Ovary (tissue), 9 donors: ENCODE data around the gene GJB5. TPM values are rescaled to one million over a fixed set of nuclear protein-coding genes. Genes with fewer than 3 reads are reported as not detected.

Source experiments
- DNase-seq, 5 donors: peaks; one replicate each; pipeline ENCODE4 v3.0.0-alpha.2; 2019 to 2020
- H3K27ac ChIP-seq, 2 donors: fragments of 200-600 bp; one replicate each; pipeline versions ENCODE4 v1.5.1 to v1.8.0; 2019 to 2022
- H3K27me3 ChIP-seq: fragments of 200-600 bp; one replicate; pipeline ENCODE4 v1.8.0; 2022
- H3K36me3 ChIP-seq: fragments of 200-600 bp; sonication (generic); one replicate; pipeline ENCODE4 v1.5.1; 2019
- H3K4me1 ChIP-seq: one replicate; pipeline ENCODE4 v1.8.1; 2013; ENCODE audit warnings: mild to moderate bottlenecking, moderate library complexity; ENCODE audit not compliant: insufficient read depth
- H3K4me3 ChIP-seq: fragments of 200-600 bp; sonication (generic); one replicate; pipeline ENCODE4 v1.5.1; 2017
- H3K9me3 ChIP-seq, 2 donors: fragments of 200-600 bp in 1 of 2; sonication (generic) in 1 of 2; one replicate each; pipeline versions ENCODE4 v1.5.1 to v1.8.1; 2013 to 2019; ENCODE audit warnings: mild to moderate bottlenecking in 1 of 2, moderate library complexity in 1 of 2
- CTCF ChIP-seq, 3 donors: fragments of 450-650 bp in 2 of 3; fragments of 200-600 bp in 1 of 3; IDR thresholded peaks; one replicate each; pipeline versions ENCODE4 v1.5.1 to v1.8.0; 2016 to 2022; ENCODE audit warnings: antibody characterized with exemption in 3 of 3, mild to moderate bottlenecking in 1 of 3
- EP300 ChIP-seq: sonication (generic); formaldehyde crosslinking; IDR thresholded peaks from one replicate; pipeline ENCODE4 v1.6.1; 2017; ENCODE audit warnings: antibody characterized with exemption
- POLR2A ChIP-seq: fragments of 450-650 bp; IDR thresholded peaks from one replicate; pipeline ENCODE4 v1.6.1; 2017; ENCODE audit warnings: antibody characterized with exemption, mild to moderate bottlenecking, moderate library complexity
- WGBS, 3 donors: extraction: QIAGEN DNeasy Blood & Tissue Kit in 1 of 3; methylation state at CpG; one replicate each; pipeline versions ENCODE4 v1.1.5 to v1.1.7; 2013 to 2017; 5-methylcytosine and 5-hydroxymethylcytosine counted together
- intact Hi-C, 4 donors: fragments of 100-400 bp; cut with DNase I; formaldehyde crosslinking; loops; one replicate each; pipeline versions ENCODE4 v1.11.0 to v1.15.1; 2022 to 2023
- polyA plus RNA-seq, 2 donors: library from polyadenylated mRNA; stranded (reverse); fragments of 200-250 nt in 1 of 2; fragments of 350-450 nt in 1 of 2; fragmentation: Illumina TruSeq in 1 of 2; extraction: RNeasy Lipid Tissue Mini Kit (QIAGEN cat#74804) in 1 of 2; gene quantifications; one replicate each; pipeline ENCODE4 v1.2.3, GENCODE V29; 2013 to 2014
- total RNA-seq, 7 donors: library from RNA; depleted of rRNA in 2 of 7; stranded (reverse); fragments of >200 nt in 2 of 7; fragmentation: NEBNext Ultra II Directional in 3 of 7; extraction: Animal tissue kit (Norgen Biotek cat#: 25700) in 3 of 7; gene quantifications; one replicate each; pipeline versions ENCODE4 v1.1.0 to v1.2.4, GENCODE V29; 2016 to 2023
- donor health status: DM: no; HTN: no; CAD: no; lungs with moderate emphysema.
- donor health status: DM: no; HTN: no; CAD: no.
- donor health status: Bipolar disorder and iron deficiency.
- donor health status: DM: yes; HTN: yes; CAD: no.
- donor health status: DM: no; HTN: no; CAD: no.
- donor health status: DM: yes; HTN: yes; CAD: no.

The GJB5 gene
- total and polyA plus RNA-seq, 9 donors, result not detected

GRCh38 chr1:34759503-34760357, 4.9 kb downstream of the GJB5 start, which contains the start of gene GJB4:
TSS of gene GJB4 (plus strand) at chr1:34759740. CDS start at chr1:34761255, 1,515 bp downstream.
- Histone ChIP-seq H3K4me1 (no peaks in the 10 kb centered on the region), H3K36me3 (no peaks in the 10 kb centered on the region), H3K4me3 (no peak within 1 kb of the TSS), H3K27me3 (no peaks in the 10 kb centered on the region), H3K27ac (no peak within 1 kb of the TSS), H3K9me3 (no peaks in the 10 kb centered on the region)
- DNase-seq, result no peak
- intact Hi-C loops, result no loop called here
- TF ChIP-seq EP300 (no peak), POLR2A (no peak), CTCF (IDR thresholded peaks at IDR 0.05) (no peak)
- WGBS, 3 donors, result 45 to 55% (median 53%) methylated on average over 10 of the region's 10 CpGs

- no peak overlapping the region for H3K27ac ChIP-seq
- H3K4me3 ChIP-seq, result no peak overlapping the region
- intact Hi-C loops, result no loop called here
- 93 to 94% (median 94%) methylated on average over 33 of the region's 33 CpGs for WGBS, 3 donors
- H3K27me3 ChIP-seq, result no peaks in the 10 kb centered on the region
- no peaks in the 10 kb centered on the region for H3K36me3 ChIP-seq
- TF ChIP-seq POLR2A (no peak), CTCF (IDR thresholded peaks at IDR 0.05) (no peak), EP300 (no peak)
- no peaks in the 10 kb centered on the region for H3K9me3 ChIP-seq
- no peaks in the 10 kb centered on the region for H3K4me1 ChIP-seq
- no peak for DNase-seq
Measured at GRCh38 chr1:34761176-34761761, 6.4 kb downstream of the GJB5 start.

- WGBS, 3 donors, result 86 to 92% (median 87%) methylated on average over 13 of the region's 13 CpGs
- Histone ChIP-seq H3K27ac (no peak overlapping the region), H3K27me3 (no peaks in the 10 kb centered on the region), H3K4me3 (no peak overlapping the region), H3K9me3 (no peaks in the 10 kb centered on the region), H3K36me3 (no peaks in the 10 kb centered on the region), H3K4me1 (no peaks in the 10 kb centered on the region)
- no peak for DNase-seq
- intact Hi-C loops, result no loop called here
- TF ChIP-seq POLR2A, result no peak
- TF ChIP-seq EP300, result no peak
- TF ChIP-seq CTCF (IDR thresholded peaks at IDR 0.05), result no peak
Measured at GRCh38 chr1:34761776-34762307, 7.0 kb downstream of the GJB5 start.

GRCh38 chr1:34762474-34763141, 7.8 kb downstream of the GJB5 start:
- DNase-seq, result no peak
- intact Hi-C loops, result no loop called here
- 57 to 66% (median 61%) methylated on average over 7 of the region's 7 CpGs for WGBS, 3 donors
- TF ChIP-seq POLR2A, result no peak
- TF ChIP-seq CTCF (IDR thresholded peaks at IDR 0.05), result no peak
- TF ChIP-seq EP300, result no peak
- Histone ChIP-seq H3K4me3 (no peak overlapping the region), H3K27ac (no peak overlapping the region), H3K27me3 (no peaks in the 10 kb centered on the region), H3K36me3 (no peaks in the 10 kb centered on the region), H3K4me1 (no peaks in the 10 kb centered on the region), H3K9me3 (no peaks in the 10 kb centered on the region)
